SK-N-SH treated with all-trans-retinoic acid at 6 μM for 48 hours (cell line): ENCODE measurements around the gene COL6A2.
"Not testable (repeated sequence)": the region's sequence is repeated elsewhere in the genome, so short reads cannot be mapped to it uniquely, and the experiment has no call there.

Experiments used
- ATAC-seq: fragments of 200-7000 bp; cut with Tn5 transposase; 3 replicates; pipeline ENCODE4 v1.9.1; 2020; ENCODE audit warnings: mild to moderate bottlenecking, moderate library complexity
- ARNTL ChIP-seq: fragments of 450-650 bp; formaldehyde crosslinking; IDR thresholded peaks from 2 replicates; pipeline ENCODE4 v1.5.0; 2020; ENCODE audit warnings: low read depth, mild to moderate bottlenecking, moderate library complexity, borderline replicate concordance
- BACH2 ChIP-seq: fragments of 250-450 bp; sonication (Bioruptor Pico); IDR thresholded peaks from 2 replicates; pipeline ENCODE4 v1.9.0; 2021; ENCODE audit warnings: mild to moderate bottlenecking, borderline replicate concordance
- CSDC2 ChIP-seq: fragments of 250-450 bp; sonication (Bioruptor Pico); IDR thresholded peaks from 2 replicates; pipeline ENCODE4 v1.5.0; 2020; ENCODE audit warnings: mild to moderate bottlenecking, moderate library complexity
- CSRNP3 ChIP-seq: fragments of 250-450 bp; sonication (Bioruptor Pico); IDR thresholded peaks from 2 replicates; pipeline ENCODE4 v1.5.1; 2021; ENCODE audit warnings: mild to moderate bottlenecking, moderate library complexity
- GLIS3 ChIP-seq: fragments of 250-450 bp; sonication (Bioruptor Pico); IDR thresholded peaks from 2 replicates; pipeline ENCODE4 v1.5.0; 2020; ENCODE audit warnings: mild to moderate bottlenecking, moderate library complexity
- ISL1 ChIP-seq: fragments of 250-450 bp; sonication (Bioruptor Pico); IDR thresholded peaks from 2 replicates; pipeline ENCODE4 v2.1.2; 2022; ENCODE audit warnings: mild to moderate bottlenecking, moderate library complexity
- OSR1 ChIP-seq: fragments of 250-450 bp; sonication (Bioruptor Pico); IDR thresholded peaks from 2 replicates; pipeline ENCODE4 v1.8.0; 2022; ENCODE audit warnings: moderate library complexity, mild to moderate bottlenecking, inconsistent platforms
- PPARA ChIP-seq: fragments of 250-450 bp; sonication (Bioruptor Pico); IDR thresholded peaks from 2 replicates; pipeline ENCODE4 v1.5.0; 2020; ENCODE audit warnings: mild to moderate bottlenecking, borderline replicate concordance
- RARB ChIP-seq: fragments of 250-450 bp; sonication (Bioruptor Pico); IDR thresholded peaks from 2 replicates; pipeline ENCODE4 v1.8.0; 2021; ENCODE audit warnings: mild to moderate bottlenecking, moderate library complexity
- SNAI2 ChIP-seq: fragments of 250-450 bp; sonication (Bioruptor Pico); IDR thresholded peaks from 2 replicates; pipeline ENCODE4 v1.5.0; 2020; ENCODE audit warnings: mild to moderate bottlenecking, moderate library complexity
- TCF4 ChIP-seq: fragments of 250-450 bp; sonication (Bioruptor Pico); IDR thresholded peaks from 2 replicates; pipeline ENCODE4 v1.8.0; 2021; ENCODE audit warnings: mild to moderate bottlenecking, moderate library complexity, borderline replicate concordance
- TOX ChIP-seq: fragments of 250-450 bp; sonication (Bioruptor Pico); IDR thresholded peaks from 2 replicates; pipeline ENCODE4 v1.8.0; 2021; ENCODE audit warnings: mild to moderate bottlenecking, moderate library complexity, borderline replicate concordance
- ZFP3 ChIP-seq: fragments of 250-450 bp; sonication (Bioruptor Pico); IDR thresholded peaks from 2 replicates; pipeline ENCODE4 v1.5.0; 2020; ENCODE audit warnings: mild to moderate bottlenecking, moderate library complexity
- ZFP30 ChIP-seq: fragments of 450-650 bp; formaldehyde crosslinking; IDR thresholded peaks from 2 replicates; pipeline ENCODE4 v1.5.0; 2022; ENCODE audit warnings: mild to moderate bottlenecking, moderate library complexity
- ZNF70 ChIP-seq: fragments of 450-650 bp; formaldehyde crosslinking; IDR thresholded peaks from 2 replicates; pipeline ENCODE4 v1.5.0; 2020; ENCODE audit warnings: mild to moderate bottlenecking, moderate library complexity
- ZNF8 ChIP-seq: fragments of 450-650 bp; formaldehyde crosslinking; IDR thresholded peaks from 2 replicates; pipeline ENCODE4 v1.5.0; 2020; ENCODE audit warnings: mild to moderate bottlenecking, moderate library complexity
- TF ChIP-seq, protein P1 (sequence below): fragments of 250-450 bp; sonication (Bioruptor Pico); IDR thresholded peaks from 2 replicates; pipeline ENCODE4 v1.5.0; 2020; ENCODE audit warnings: mild to moderate bottlenecking, moderate library complexity
- TF ChIP-seq, protein P2 (sequence below): fragments of 250-450 bp; sonication (Bioruptor Pico); IDR thresholded peaks from 2 replicates; pipeline ENCODE4 v1.8.0; 2021; ENCODE audit warnings: low read depth, mild to moderate bottlenecking, moderate library complexity, borderline replicate concordance
- TF ChIP-seq, protein P3 (sequence below): fragments of 250-450 bp; sonication (Bioruptor Pico); IDR thresholded peaks from 2 replicates; pipeline ENCODE4 v1.5.1; 2020; ENCODE audit warnings: low read depth, mild to moderate bottlenecking, moderate library complexity
- TF ChIP-seq, protein P4 (sequence below): fragments of 250-450 bp; sonication (Bioruptor Pico); IDR thresholded peaks from 2 replicates; pipeline ENCODE4 v1.8.0; 2020; ENCODE audit warnings: mild to moderate bottlenecking, moderate library complexity, borderline replicate concordance

Gene COL6A2

GRCh38 chr21:46083791-46084561 is 13.9 kb upstream of the COL6A2 start (continued):
- TF ChIP-seq, protein P1, sequence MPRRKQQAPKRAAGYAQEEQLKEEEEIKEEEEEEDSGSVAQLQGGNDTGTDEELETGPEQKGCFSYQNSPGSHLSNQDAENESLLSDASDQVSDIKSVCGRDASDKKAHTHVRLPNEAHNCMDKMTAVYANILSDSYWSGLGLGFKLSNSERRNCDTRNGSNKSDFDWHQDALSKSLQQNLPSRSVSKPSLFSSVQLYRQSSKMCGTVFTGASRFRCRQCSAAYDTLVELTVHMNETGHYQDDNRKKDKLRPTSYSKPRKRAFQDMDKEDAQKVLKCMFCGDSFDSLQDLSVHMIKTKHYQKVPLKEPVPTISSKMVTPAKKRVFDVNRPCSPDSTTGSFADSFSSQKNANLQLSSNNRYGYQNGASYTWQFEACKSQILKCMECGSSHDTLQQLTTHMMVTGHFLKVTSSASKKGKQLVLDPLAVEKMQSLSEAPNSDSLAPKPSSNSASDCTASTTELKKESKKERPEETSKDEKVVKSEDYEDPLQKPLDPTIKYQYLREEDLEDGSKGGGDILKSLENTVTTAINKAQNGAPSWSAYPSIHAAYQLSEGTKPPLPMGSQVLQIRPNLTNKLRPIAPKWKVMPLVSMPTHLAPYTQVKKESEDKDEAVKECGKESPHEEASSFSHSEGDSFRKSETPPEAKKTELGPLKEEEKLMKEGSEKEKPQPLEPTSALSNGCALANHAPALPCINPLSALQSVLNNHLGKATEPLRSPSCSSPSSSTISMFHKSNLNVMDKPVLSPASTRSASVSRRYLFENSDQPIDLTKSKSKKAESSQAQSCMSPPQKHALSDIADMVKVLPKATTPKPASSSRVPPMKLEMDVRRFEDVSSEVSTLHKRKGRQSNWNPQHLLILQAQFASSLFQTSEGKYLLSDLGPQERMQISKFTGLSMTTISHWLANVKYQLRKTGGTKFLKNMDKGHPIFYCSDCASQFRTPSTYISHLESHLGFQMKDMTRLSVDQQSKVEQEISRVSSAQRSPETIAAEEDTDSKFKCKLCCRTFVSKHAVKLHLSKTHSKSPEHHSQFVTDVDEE (CRISPR knock-in tag) = no peak
- TF ChIP-seq ZNF70 (CRISPR knock-in tag) (no peak), PPARA (no peak), OSR1 (CRISPR knock-in tag) (no peak), TOX (no peak)
- TF ChIP-seq, protein P2, sequence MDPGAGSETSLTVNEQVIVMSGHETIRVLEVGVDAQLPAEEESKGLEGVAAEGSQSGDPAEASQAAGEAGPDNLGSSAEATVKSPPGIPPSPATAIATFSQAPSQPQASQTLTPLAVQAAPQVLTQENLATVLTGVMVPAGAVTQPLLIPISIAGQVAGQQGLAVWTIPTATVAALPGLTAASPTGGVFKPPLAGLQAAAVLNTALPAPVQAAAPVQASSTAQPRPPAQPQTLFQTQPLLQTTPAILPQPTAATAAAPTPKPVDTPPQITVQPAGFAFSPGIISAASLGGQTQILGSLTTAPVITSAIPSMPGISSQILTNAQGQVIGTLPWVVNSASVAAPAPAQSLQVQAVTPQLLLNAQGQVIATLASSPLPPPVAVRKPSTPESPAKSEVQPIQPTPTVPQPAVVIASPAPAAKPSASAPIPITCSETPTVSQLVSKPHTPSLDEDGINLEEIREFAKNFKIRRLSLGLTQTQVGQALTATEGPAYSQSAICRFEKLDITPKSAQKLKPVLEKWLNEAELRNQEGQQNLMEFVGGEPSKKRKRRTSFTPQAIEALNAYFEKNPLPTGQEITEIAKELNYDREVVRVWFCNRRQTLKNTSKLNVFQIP (CRISPR knock-in tag) = no peak

GRCh38 chr21:46084709-46085108 is 13.2 kb upstream of the COL6A2 start:
- no peak for TF ChIP-seq ZNF70 (CRISPR knock-in tag)
- TF ChIP-seq ARNTL (CRISPR knock-in tag) = no peak
- TF ChIP-seq, protein P2 (CRISPR knock-in tag) = no peak
- TF ChIP-seq ZFP3 (CRISPR knock-in tag) = no peak
- TF ChIP-seq SNAI2 (CRISPR knock-in tag) = no peak
- TF ChIP-seq CSRNP3 (CRISPR knock-in tag) = no peak
- TF ChIP-seq CSDC2 (CRISPR knock-in tag) = no peak
- TF ChIP-seq ZNF8 = no peak
- no peak for ATAC-seq

DNA sequence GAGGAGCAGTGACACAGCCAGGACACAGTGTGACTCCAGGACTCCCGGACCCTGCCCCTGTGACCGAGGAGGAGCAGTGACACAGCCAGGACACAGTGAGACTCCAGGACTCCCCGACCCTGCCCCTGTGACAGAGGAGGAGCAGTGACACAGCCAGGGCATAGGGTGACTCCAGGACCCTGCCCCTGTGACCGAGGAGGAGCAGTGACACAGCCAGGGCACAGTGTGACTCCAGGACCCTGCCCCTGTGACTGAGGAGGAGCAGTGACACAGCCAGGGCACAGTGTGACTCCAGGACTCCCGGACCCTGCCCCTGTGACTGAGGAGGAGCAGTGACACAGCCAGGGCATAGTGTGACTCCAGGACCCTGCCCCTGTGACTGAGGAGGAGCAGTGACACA is 12.7 kb upstream of the COL6A2 start:
- not testable (repeated sequence) for ATAC-seq

DNA sequence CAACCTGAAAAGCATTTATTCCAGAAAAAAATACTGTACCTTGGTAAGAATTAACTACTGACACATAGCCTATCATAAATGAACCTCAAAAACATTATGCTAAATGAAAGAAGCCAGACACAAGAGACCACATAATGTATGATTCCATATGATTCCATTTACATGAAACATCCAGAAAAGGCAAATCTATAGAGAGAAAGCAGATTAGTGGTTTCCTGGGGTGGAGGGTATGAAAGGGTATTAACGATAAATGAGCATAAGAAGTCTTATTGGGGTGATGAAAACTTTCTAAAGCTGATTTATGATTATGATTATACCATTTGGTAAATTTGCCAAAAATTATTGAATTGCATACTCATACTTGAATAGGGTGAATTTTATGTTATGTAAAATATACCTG is 10.3 kb upstream of the COL6A2 start:
- ATAC-seq = no peak
- TF ChIP-seq GLIS3 (CRISPR knock-in tag) (no peak), ISL1 (CRISPR knock-in tag) (no peak)
- TF ChIP-seq, protein P3, sequence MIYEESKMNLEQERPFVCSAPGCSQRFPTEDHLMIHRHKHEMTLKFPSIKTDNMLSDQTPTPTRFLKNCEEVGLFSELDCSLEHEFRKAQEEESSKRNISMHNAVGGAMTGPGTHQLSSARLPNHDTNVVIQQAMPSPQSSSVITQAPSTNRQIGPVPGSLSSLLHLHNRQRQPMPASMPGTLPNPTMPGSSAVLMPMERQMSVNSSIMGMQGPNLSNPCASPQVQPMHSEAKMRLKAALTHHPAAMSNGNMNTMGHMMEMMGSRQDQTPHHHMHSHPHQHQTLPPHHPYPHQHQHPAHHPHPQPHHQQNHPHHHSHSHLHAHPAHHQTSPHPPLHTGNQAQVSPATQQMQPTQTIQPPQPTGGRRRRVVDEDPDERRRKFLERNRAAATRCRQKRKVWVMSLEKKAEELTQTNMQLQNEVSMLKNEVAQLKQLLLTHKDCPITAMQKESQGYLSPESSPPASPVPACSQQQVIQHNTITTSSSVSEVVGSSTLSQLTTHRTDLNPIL (CRISPR knock-in tag) = no peak
- TF ChIP-seq, all 23 proteins: peak for 0

GRCh38 chr21:46088189-46088588 is 9.7 kb upstream of the COL6A2 start:
- no peak for ATAC-seq
- no peak for TF ChIP-seq ZFP30 (CRISPR knock-in tag)
- no peak for TF ChIP-seq BACH2 (CRISPR knock-in tag)
- no peak for TF ChIP-seq TOX
- no peak for TF ChIP-seq ZNF70 (CRISPR knock-in tag)
- no peak for TF ChIP-seq RARB (CRISPR knock-in tag)
- no peak for TF ChIP-seq TCF4 (CRISPR knock-in tag)
- TF ChIP-seq ZNF8 = no peak
- TF ChIP-seq, protein P3 (CRISPR knock-in tag) = no peak
- TF ChIP-seq, protein P4, sequence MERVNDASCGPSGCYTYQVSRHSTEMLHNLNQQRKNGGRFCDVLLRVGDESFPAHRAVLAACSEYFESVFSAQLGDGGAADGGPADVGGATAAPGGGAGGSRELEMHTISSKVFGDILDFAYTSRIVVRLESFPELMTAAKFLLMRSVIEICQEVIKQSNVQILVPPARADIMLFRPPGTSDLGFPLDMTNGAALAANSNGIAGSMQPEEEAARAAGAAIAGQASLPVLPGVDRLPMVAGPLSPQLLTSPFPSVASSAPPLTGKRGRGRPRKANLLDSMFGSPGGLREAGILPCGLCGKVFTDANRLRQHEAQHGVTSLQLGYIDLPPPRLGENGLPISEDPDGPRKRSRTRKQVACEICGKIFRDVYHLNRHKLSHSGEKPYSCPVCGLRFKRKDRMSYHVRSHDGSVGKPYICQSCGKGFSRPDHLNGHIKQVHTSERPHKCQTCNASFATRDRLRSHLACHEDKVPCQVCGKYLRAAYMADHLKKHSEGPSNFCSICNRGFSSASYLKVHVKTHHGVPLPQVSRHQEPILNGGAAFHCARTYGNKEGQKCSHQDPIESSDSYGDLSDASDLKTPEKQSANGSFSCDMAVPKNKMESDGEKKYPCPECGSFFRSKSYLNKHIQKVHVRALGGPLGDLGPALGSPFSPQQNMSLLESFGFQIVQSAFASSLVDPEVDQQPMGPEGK (CRISPR knock-in tag) = no peak
- no peak for TF ChIP-seq SNAI2 (CRISPR knock-in tag)
- no peak for TF ChIP-seq CSRNP3 (CRISPR knock-in tag)
